HepG2 (cell line): ENCODE results near the gene CFL1. TPM values are rescaled to one million over a fixed set of nuclear protein-coding genes. Genes with fewer than 3 reads are reported as not detected.

Experiments used
- ATAC-seq: fragments of 200-7000 bp; cut with Tn5 transposase; 3 replicates; pipeline ENCODE4 v1.9.1; 2020; ENCODE audit warnings: mild to moderate bottlenecking, moderate library complexity
- BruUV-seq: library from RNA; stranded (reverse); fragments of 400-500 nt; replicated peaks from 2 replicates; lab custom pipeline; 2021; lab: Mats Ljungman, UMichigan
- CTCF ChIA-PET: fragments of 300-600 bp; formaldehyde crosslinking; extraction: SDS; loops from one replicate; lab custom pipeline; 2021; ENCODE audit warnings: low total read pairs, inconsistent platforms, low intra/inter-chr PET ratio; lab: Yijun Ruan, JAX
- POLR2A ChIA-PET: fragments of 350-600 bp; sonication (Branson Sonifier 250); formaldehyde crosslinking; loops from one replicate; lab custom pipeline; 2020; ENCODE audit warnings: antibody characterized with exemption, inconsistent platforms; lab: Yijun Ruan, JAX
- DNase-seq: peaks from one replicate; pipeline ENCODE4 v3.0.0-alpha.2; 2015; ENCODE audit warnings: low spot score
- FAIRE-seq: peaks from 3 replicates; lab custom pipeline; 2011; peaks lifted over from hg19 to GRCh38; lab: Jason Lieb, UNC
- H2AFZ ChIP-seq: one replicate; pipeline ENCODE4 v1.6.1; 2011; ENCODE audit warnings: low read length, inconsistent platforms
- H3K27ac ChIP-seq: fragments of 300-600 bp; 3 replicates; pipeline ENCODE4 v1.8.0; 2011; ENCODE audit warnings: mixed run types, mild to moderate bottlenecking, mixed read lengths, low read length, inconsistent platforms; ENCODE audit not compliant: insufficient read depth; ENCODE audit errors: extremely low read length
- H3K27me3 ChIP-seq, 2 experiments: fragments of 200-600 bp in 1 of 2; 2 replicates in 1 of 2; 3 replicates in 1 of 2; pipeline versions ENCODE4 v1.6.0 to v1.8.0; 2011; ENCODE audit warnings: low read length in 2 of 2, mild to moderate bottlenecking in 2 of 2, moderate library complexity in 2 of 2, inconsistent platforms in 1 of 2; ENCODE audit not compliant: insufficient read depth in 2 of 2, control insufficient read depth in 1 of 2
- H3K36me3 ChIP-seq, 2 experiments: fragments of 200-600 bp in 1 of 2; replicated peaks in 1 of 2; 2 replicates in 1 of 2; 3 replicates in 1 of 2; pipeline versions ENCODE4 v1.5.1 to v1.8.0; 2011; ENCODE audit warnings: low read length in 2 of 2, inconsistent platforms in 1 of 2; ENCODE audit not compliant: insufficient read depth in 2 of 2, control insufficient read depth in 1 of 2
- H3K4me1 ChIP-seq: 2 replicates; pipeline ENCODE4 v1.5.1; 2012; ENCODE audit warnings: low read length, inconsistent platforms; ENCODE audit not compliant: insufficient read depth
- H3K4me2 ChIP-seq: 2 replicates; pipeline ENCODE4 v1.6.0; 2011; ENCODE audit warnings: low read depth, low read length, inconsistent platforms
- H3K4me3 ChIP-seq, 3 experiments: fragments of 200-600 bp in 1 of 3; sonication (generic), shearing (Covaris generic) in 1 of 3; replicated peaks in 1 of 3; 2 replicates each; pipeline ENCODE4 v1.5.1; 2011 to 2016; ENCODE audit warnings: low read length in 3 of 3, inconsistent platforms in 2 of 3, low read depth in 2 of 3, mild to moderate bottlenecking in 2 of 3, control low read depth in 1 of 3, mixed read lengths in 1 of 3; ENCODE audit not compliant: insufficient read depth in 1 of 3
- H3K79me2 ChIP-seq: one replicate; pipeline ENCODE4 v1.6.1; 2011; ENCODE audit warnings: low read length, inconsistent platforms; ENCODE audit not compliant: insufficient read depth
- H3K9ac ChIP-seq: 2 replicates; pipeline ENCODE4 v1.6.0; 2011; ENCODE audit warnings: mild to moderate bottlenecking, low read depth, low read length, inconsistent platforms; ENCODE audit not compliant: insufficient read depth
- H3K9me3 ChIP-seq: 2 replicates; pipeline ENCODE4 v1.5.1; 2012; ENCODE audit warnings: mild to moderate bottlenecking, low read length
- H4K20me1 ChIP-seq: 2 replicates; pipeline ENCODE4 v1.6.0; 2011; ENCODE audit warnings: inconsistent platforms, mild to moderate bottlenecking, low read length, moderate library complexity; ENCODE audit not compliant: insufficient read depth
- DR1 ChIP-seq: sonication (generic); formaldehyde crosslinking; IDR thresholded peaks from 2 replicates; pipeline ENCODE4 v1.8.0; 2021; ENCODE audit warnings: mild to moderate bottlenecking, missing genetic modification reagents, inconsistent platforms
- DZIP1 ChIP-seq: sonication (generic); formaldehyde crosslinking; IDR thresholded peaks from 2 replicates; pipeline ENCODE4 v1.5.0; 2020; ENCODE audit warnings: mild to moderate bottlenecking, missing genetic modification reagents
- MTA3 ChIP-seq: sonication (generic); formaldehyde crosslinking; IDR thresholded peaks from 2 replicates; pipeline ENCODE4 v1.4.0; 2020; ENCODE audit warnings: missing genetic modification reagents
- NFYB ChIP-seq: sonication (generic); formaldehyde crosslinking; IDR thresholded peaks from 2 replicates; pipeline ENCODE4 v1.4.0; 2020; ENCODE audit warnings: missing genetic modification reagents
- PCBP1 ChIP-seq: fragments of 200-400 bp; formaldehyde crosslinking; IDR thresholded peaks from 2 replicates; pipeline ENCODE4 v1.6.1; 2017; ENCODE audit warnings: mild to moderate bottlenecking, low read depth, low read length, borderline replicate concordance
- SIN3B ChIP-seq: fragments of 150-350 bp; IDR thresholded peaks from 2 replicates; pipeline ENCODE4 v1.6.1; 2014; ENCODE audit warnings: low read length
- TCF7L2 ChIP-seq: IDR thresholded peaks from 2 replicates; pipeline ENCODE4 v1.6.1; 2011; ENCODE audit warnings: mild to moderate bottlenecking, low read depth, low read length, moderate library complexity
- TEAD2 ChIP-seq: sonication (generic); formaldehyde crosslinking; IDR thresholded peaks from 2 replicates; pipeline ENCODE4 v1.9.0; 2021; ENCODE audit warnings: missing genetic modification reagents
- YY1 ChIP-seq: IDR thresholded peaks from 2 replicates; pipeline ENCODE4 v1.6.1; 2011; ENCODE audit warnings: low read length, low read depth, moderate library complexity, mild to moderate bottlenecking; ENCODE audit not compliant: insufficient read depth, insufficient replicate concordance
- ZC3H4 ChIP-seq: sonication (generic); formaldehyde crosslinking; IDR thresholded peaks from 2 replicates; pipeline ENCODE4 v1.4.0; 2020; ENCODE audit warnings: missing genetic modification reagents, borderline replicate concordance
- ZNF160 ChIP-seq: sonication (generic); formaldehyde crosslinking; IDR thresholded peaks from 2 replicates; pipeline ENCODE4 v1.8.0; 2022; ENCODE audit warnings: mild to moderate bottlenecking, inconsistent platforms, missing genetic modification reagents
- ZNF207 ChIP-seq: fragments of 450-650 bp; IDR thresholded peaks from 2 replicates; pipeline ENCODE4 v1.6.1; 2016; ENCODE audit warnings: antibody characterized with exemption, borderline replicate concordance
- ZNF543 ChIP-seq: sonication (generic); formaldehyde crosslinking; IDR thresholded peaks from 2 replicates; pipeline ENCODE4 v1.4.0; 2020; ENCODE audit warnings: mild to moderate bottlenecking, missing genetic modification reagents
- ZNF556 ChIP-seq: sonication (generic); formaldehyde crosslinking; IDR thresholded peaks from 2 replicates; pipeline ENCODE4 v1.4.0; 2020; ENCODE audit warnings: mild to moderate bottlenecking, missing genetic modification reagents, borderline replicate concordance
- ZNF598 ChIP-seq: sonication (generic); formaldehyde crosslinking; IDR thresholded peaks from 2 replicates; pipeline ENCODE4 v1.5.1; 2020; ENCODE audit warnings: mild to moderate bottlenecking, missing genetic modification reagents, borderline replicate concordance
- ZNF781 ChIP-seq: sonication (generic); formaldehyde crosslinking; IDR thresholded peaks from 2 replicates; pipeline ENCODE4 v1.5.1; 2020; ENCODE audit warnings: borderline replicate concordance, mild to moderate bottlenecking, missing genetic modification reagents; ENCODE audit errors: not compliant biosample characterization
- ZNF883 ChIP-seq: sonication (generic); formaldehyde crosslinking; IDR thresholded peaks from 2 replicates; pipeline ENCODE4 v1.5.1; 2020; ENCODE audit warnings: mild to moderate bottlenecking, missing genetic modification reagents; ENCODE audit errors: not compliant biosample characterization
- ZSCAN20 ChIP-seq: sonication (generic); formaldehyde crosslinking; IDR thresholded peaks from 2 replicates; pipeline ENCODE4 v1.4.0; 2020; ENCODE audit warnings: missing genetic modification reagents, mild to moderate bottlenecking, borderline replicate concordance
- ZSCAN25 ChIP-seq: sonication (generic); formaldehyde crosslinking; IDR thresholded peaks from 2 replicates; pipeline ENCODE4 v1.8.0; 2022; ENCODE audit warnings: mild to moderate bottlenecking, missing genetic modification reagents
- WGBS: methylation state at CpG from one replicate; pipeline ENCODE4 v1.1.6; 2017; ENCODE audit warnings: low lambda C conversion rate; 5-methylcytosine and 5-hydroxymethylcytosine counted together
- in situ Hi-C: cut with HindIII; loops from 2 replicates; pipeline ENCODE4 v1.10.0; 2017; ENCODE audit warnings: low pct_unique_long_range_greater_than_20kb; ENCODE audit not compliant: extremely low pct_ligation_motif_present
- intact Hi-C: fragments of 100-400 bp; cut with micrococcal nuclease; formaldehyde crosslinking; loops from one replicate; pipeline ENCODE4 v1.10.0; 2022; ENCODE audit not compliant: unreplicated experiment
- polyA plus RNA-seq, 8 experiments: library from polyadenylated mRNA; depleted of rRNA in 3 of 8; stranded (reverse) in 7 of 8; unstranded in 1 of 8; fragments of >200 nt; fragmentation: Illumina TruSeq in 4 of 8; extraction: Trizol in 4 of 8; gene quantifications; 2 replicates each; pipeline versions ENCODE4 v1.2.1 to v1.2.3, GENCODE V29; 2011 to 2016; ENCODE audit warnings: low read depth in 4 of 8, missing spikeins in 1 of 8, mixed read lengths in 1 of 8; ENCODE audit not compliant: insufficient read depth in 1 of 8
- total RNA-seq, 5 experiments: library from RNA; depleted of rRNA; stranded (reverse); fragments of >200 nt; fragmentation: Illumina TruSeq; extraction: Trizol; gene quantifications; 2 replicates each; pipeline ENCODE4 v1.2.3, GENCODE V29; 2016; ENCODE audit warnings: low read depth in 1 of 5
- TF ChIP-seq, protein P1 (sequence below): sonication (generic); formaldehyde crosslinking; IDR thresholded peaks from 2 replicates; pipeline ENCODE4 v1.9.0; 2021; ENCODE audit warnings: missing genetic modification reagents, mild to moderate bottlenecking, borderline replicate concordance

CFL1 gene
- total and polyA plus RNA-seq, 2 of the 13 experiments (the other 11 are each of a cell fraction or from before 2014, with no cell fraction given) = 379 to 383 TPM

- no peak for TF ChIP-seq ZNF160 (CRISPR knock-in tag)
- no peak for TF ChIP-seq NFYB (CRISPR knock-in tag)
- no peak for TF ChIP-seq MTA3 (CRISPR knock-in tag)
- no peak for TF ChIP-seq YY1
- no peak for TF ChIP-seq ZNF883 (CRISPR knock-in tag)
- TF ChIP-seq ZNF598 = no peak
- no peak for TF ChIP-seq ZNF543
- no peak for TF ChIP-seq ZNF781 (CRISPR knock-in tag)
- no peak for TF ChIP-seq ZSCAN25 (CRISPR knock-in tag)
- no peak for TF ChIP-seq TCF7L2
- no peak for TF ChIP-seq ZC3H4 (CRISPR knock-in tag)
- TF ChIP-seq TEAD2 (CRISPR knock-in tag) = no peak
- no peak for TF ChIP-seq SIN3B
- no peak for TF ChIP-seq ZNF556 (CRISPR knock-in tag)
- TF ChIP-seq, protein P1, sequence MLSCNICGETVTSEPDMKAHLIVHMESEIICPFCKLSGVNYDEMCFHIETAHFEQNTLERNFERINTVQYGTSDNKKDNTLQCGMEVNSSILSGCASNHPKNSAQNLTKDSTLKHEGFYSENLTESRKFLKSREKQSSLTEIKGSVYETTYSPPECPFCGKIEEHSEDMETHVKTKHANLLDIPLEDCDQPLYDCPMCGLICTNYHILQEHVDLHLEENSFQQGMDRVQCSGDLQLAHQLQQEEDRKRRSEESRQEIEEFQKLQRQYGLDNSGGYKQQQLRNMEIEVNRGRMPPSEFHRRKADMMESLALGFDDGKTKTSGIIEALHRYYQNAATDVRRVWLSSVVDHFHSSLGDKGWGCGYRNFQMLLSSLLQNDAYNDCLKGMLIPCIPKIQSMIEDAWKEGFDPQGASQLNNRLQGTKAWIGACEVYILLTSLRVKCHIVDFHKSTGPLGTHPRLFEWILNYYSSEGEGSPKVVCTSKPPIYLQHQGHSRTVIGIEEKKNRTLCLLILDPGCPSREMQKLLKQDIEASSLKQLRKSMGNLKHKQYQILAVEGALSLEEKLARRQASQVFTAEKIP (CRISPR knock-in tag) = no peak
- no peak for TF ChIP-seq ZSCAN20 (CRISPR knock-in tag)
- no peak for TF ChIP-seq PCBP1
- no peak for TF ChIP-seq DZIP1 (CRISPR knock-in tag)
- no peak for TF ChIP-seq ZNF207
- no peak for TF ChIP-seq DR1 (CRISPR knock-in tag)
- no peaks in the 10 kb centered on the region for H3K27me3 ChIP-seq
- ChIA-PET POLR2A (no interaction called here), CTCF (no interaction called here)
- H2AFZ ChIP-seq = no peak overlapping the region
- H3K4me3 ChIP-seq = no peak overlapping the region
- ATAC-seq (no peak), FAIRE-seq (no peak), DNase-seq (no peak)
- peaks cover 14 to 51% of the 10 kb centered on the region in 2 experiments; a peak in 4 of 5 replicates for H3K36me3 ChIP-seq
- H3K4me1 ChIP-seq = peaks cover 16% of the 10 kb centered on the region
- H3K4me2 ChIP-seq = no peak overlapping the region
- no peaks in the 10 kb centered on the region for H3K9me3 ChIP-seq
- 100% methylated on average over 8 of the region's 18 CpGs for WGBS
- BruUV-seq = no TSS peak
- H3K79me2 ChIP-seq = peaks cover 10% of the 10 kb centered on the region
- H3K27ac ChIP-seq = no peak overlapping the region
- H3K9ac ChIP-seq = no peak overlapping the region
- intact Hi-C loops (no loop called here), in situ Hi-C loops (no loop called here)
- no peaks in the 10 kb centered on the region for H4K20me1 ChIP-seq
Observed at GRCh38 chr11:65864706-65865471, 6.9 kb upstream of the CFL1 start.
